NCI-H1930 (cell line): ENCODE results near the gene PRKAG3.
"Not testable (repeated sequence)": the region's sequence is repeated elsewhere in the genome, so short reads cannot be mapped to it uniquely, and the experiment has no call there.

Experiments used
- DNase-seq, 2 experiments: peaks; one replicate each; lab custom pipeline; 2025; lab: John Stamatoyannopoulos, UW

The PRKAG3 gene

GRCh38 chr2:218781691-218782527, 49.7 kb downstream of the PRKAG3 start, which contains the start of gene CYP27A1:
CYP27A1 (plus strand) TSS chr2:218782147; CDS start chr2:218782183, 36 bp downstream.
- peak in 1 of 2 experiments; percentile 15 for DNase-seq

GRCh38 chr2:218780851-218781690, 50.5 kb downstream of the PRKAG3 start:
- DNase-seq: peak in 1 of 2 experiments; percentile 12

GRCh38 chr2:218780046-218780445, 51.6 kb downstream of the PRKAG3 start:
- DNase-seq: no peak

GRCh38 chr2:218777276-218777990, 54.2 kb downstream of the PRKAG3 start:
- DNase-seq: no peak

- no peak for DNase-seq
These were observed 55.1 kb downstream of the PRKAG3 start for GRCh38 chr2:218776488-218776887.

- no peak for DNase-seq
These were observed 57.7 kb downstream of the PRKAG3 start for GRCh38 chr2:218773881-218774280.

- not testable (repeated sequence) for DNase-seq
These were observed 58.8 kb downstream of the PRKAG3 start for GRCh38 chr2:218772759-218773158.
